OCI-LY1 (cell line): ENCODE measurements around the gene MET.

Source experiments
- H2AFZ ChIP-seq: fragments of 200-600 bp; sonication (generic), shearing (Covaris generic); 2 replicates; pipeline ENCODE4 v1.6.0; 2014; ENCODE audit warnings: antibody characterized with exemption, mild to moderate bottlenecking, low read length
- H3F3A ChIP-seq: fragments of 200-600 bp; sonication (generic), shearing (Covaris generic); 2 replicates; pipeline ENCODE4 v1.6.0; 2014; ENCODE audit warnings: mild to moderate bottlenecking, antibody characterized with exemption, low read length, moderate library complexity; ENCODE audit not compliant: insufficient read depth
- H3K27ac ChIP-seq: fragments of 200-600 bp; sonication (generic); 2 replicates; pipeline ENCODE4 v1.5.1; 2014; ENCODE audit warnings: low read length, mixed run types, mild to moderate bottlenecking, low read depth; ENCODE audit not compliant: poor library complexity, severe bottlenecking
- H3K27me3 ChIP-seq: fragments of 200-600 bp; sonication (generic); 2 replicates; pipeline ENCODE4 v1.6.0; 2014; ENCODE audit warnings: antibody characterized with exemption, mild to moderate bottlenecking, low read length, moderate library complexity; ENCODE audit not compliant: insufficient read depth
- H3K36me3 ChIP-seq: fragments of 200-600 bp; sonication (generic); 2 replicates; pipeline ENCODE4 v1.6.1; 2014; ENCODE audit warnings: mild to moderate bottlenecking, antibody characterized with exemption, low read length, moderate library complexity, mixed read lengths; ENCODE audit not compliant: insufficient read depth
- H3K4me1 ChIP-seq: fragments of 200-600 bp; sonication (generic); 2 replicates; pipeline ENCODE4 v1.5.1; 2014; ENCODE audit warnings: mild to moderate bottlenecking, low read length, moderate library complexity; ENCODE audit not compliant: insufficient read depth, severe bottlenecking
- H3K4me2 ChIP-seq: fragments of 200-600 bp; sonication (generic), shearing (Covaris generic); 2 replicates; pipeline ENCODE4 v1.6.1; 2014; ENCODE audit warnings: low read length
- H3K4me3 ChIP-seq: fragments of 200-600 bp; sonication (generic); 2 replicates; pipeline ENCODE4 v1.5.1; 2014; ENCODE audit warnings: low read length, low read depth, mild to moderate bottlenecking, mixed read lengths; ENCODE audit not compliant: poor library complexity, severe bottlenecking
- H3K79me2 ChIP-seq: fragments of 200-600 bp; shearing (Covaris generic); 2 replicates; pipeline ENCODE4 v1.6.1; 2016; ENCODE audit warnings: mixed run types, low read length, mixed read lengths; ENCODE audit not compliant: insufficient read depth
- H3K9ac ChIP-seq: fragments of 200-600 bp; sonication (generic), shearing (Covaris generic); 2 replicates; pipeline ENCODE4 v1.6.1; 2014; ENCODE audit warnings: mild to moderate bottlenecking, low read length, mixed read lengths
- H3K9me2 ChIP-seq: fragments of 200-600 bp; sonication (generic), shearing (Covaris generic); 2 replicates; pipeline ENCODE4 v1.6.1; 2014; ENCODE audit warnings: low read depth, mild to moderate bottlenecking, low read length, mixed read lengths
- H3K9me3 ChIP-seq: fragments of 200-600 bp; shearing (Covaris generic); 2 replicates; pipeline ENCODE4 v1.6.1; 2014; ENCODE audit warnings: low read length, mixed read lengths
- H4K20me1 ChIP-seq: fragments of 200-600 bp; sonication (generic), shearing (Covaris generic); 2 replicates; pipeline ENCODE4 v1.6.0; 2016; ENCODE audit warnings: mild to moderate bottlenecking, low read length; ENCODE audit not compliant: insufficient read depth
- CTCF ChIP-seq: fragments of 200-600 bp; sonication (generic), shearing (Covaris generic); IDR thresholded peaks from 2 replicates; pipeline ENCODE4 v1.5.1; 2017; ENCODE audit warnings: mild to moderate bottlenecking, antibody characterized with exemption, low read length, moderate library complexity, mixed read lengths
- EZH2 ChIP-seq: fragments of 200-600 bp; sonication (generic), shearing (Covaris generic); IDR thresholded peaks from 2 replicates; pipeline ENCODE4 v1.8.0; 2017; ENCODE audit warnings: borderline replicate concordance, mixed run types, mild to moderate bottlenecking, antibody characterized with exemption, low read length, moderate library complexity, mixed read lengths

Gene MET

GRCh38 chr7:116630357-116630756 lies 41.6 kb upstream of the MET start:
- Histone ChIP-seq H3K27ac (no peak overlapping the region), H3K9me3 (no peaks in the 10 kb centered on the region), H3K4me3 (no peak overlapping the region), H3K4me2 (no peak overlapping the region), H3K36me3 (no peaks in the 10 kb centered on the region), H3K9me2 (no peaks in the 10 kb centered on the region), H3F3A (no peaks in the 10 kb centered on the region), H3K79me2 (no peaks in the 10 kb centered on the region), H2AFZ (no peak overlapping the region), H3K27me3 (0 out of 2 replicates have a peak, but pooled peaks cover 4% of the 10 kb centered on the region), H4K20me1 (no peaks in the 10 kb centered on the region), H3K4me1 (peaks cover 4% of the 10 kb centered on the region), H3K9ac (no peak overlapping the region)
- TF ChIP-seq EZH2: no peak
- no peak for TF ChIP-seq CTCF

GRCh38 chr7:116630932-116631671 lies 40.9 kb upstream of the MET start:
- Histone ChIP-seq H3K79me2 (no peaks in the 10 kb centered on the region), H3K9me3 (no peaks in the 10 kb centered on the region), H3K9me2 (no peaks in the 10 kb centered on the region), H3K9ac (no peak overlapping the region), H3F3A (no peaks in the 10 kb centered on the region), H2AFZ (no peak overlapping the region), H4K20me1 (no peaks in the 10 kb centered on the region), H3K4me3 (no peak overlapping the region), H3K4me1 (peaks cover 4% of the 10 kb centered on the region), H3K27ac (no peak overlapping the region), H3K36me3 (no peaks in the 10 kb centered on the region), H3K27me3 (0 out of 2 replicates have a peak, but pooled peaks cover 4% of the 10 kb centered on the region), H3K4me2 (no peak overlapping the region)
- no peak for TF ChIP-seq CTCF
- no peak for TF ChIP-seq EZH2

GRCh38 chr7:116631676-116632075 lies 40.3 kb upstream of the MET start:
- H2AFZ ChIP-seq: no peak overlapping the region

More at GRCh38 chr7:116631676-116632075, 40.3 kb upstream of the MET start:
- Histone ChIP-seq H3K79me2 (no peaks in the 10 kb centered on the region), H4K20me1 (no peaks in the 10 kb centered on the region), H3K9me2 (no peaks in the 10 kb centered on the region), H3K27me3 (0 out of 2 replicates have a peak, but pooled peaks cover 4% of the 10 kb centered on the region), H3K4me3 (no peak overlapping the region), H3K4me2 (no peak overlapping the region), H3K27ac (no peak overlapping the region), H3F3A (no peaks in the 10 kb centered on the region), H3K9me3 (no peaks in the 10 kb centered on the region), H3K4me1 (peaks cover 4% of the 10 kb centered on the region), H3K9ac (no peak overlapping the region), H3K36me3 (no peaks in the 10 kb centered on the region)
- no peak for TF ChIP-seq EZH2
- no peak for TF ChIP-seq CTCF
